Measurements from ENCODE around the gene CMTM1. TPM values are rescaled to one million over a fixed set of nuclear protein-coding genes. Genes with fewer than 3 reads are reported as not detected.
A peak's percentile ranks its signal among the peaks of the same experiment; 100 is the strongest.

Gene CMTM1
- total RNA-seq, 1 experiment from 2014 or later, result 2.6 TPM

GRCh38 chr16:66617010-66617434, 50.8 kb downstream of the CMTM1 start:
- no peak for DNase-seq
- H3K27ac ChIP-seq (ENCODE audit: insufficient read length, low read depth, low read length), result no peak overlapping the region
- peaks cover 37 to 71% (median 68%) of the 10 kb centered on the region in 3 experiments for H3K36me3 Mint-ChIP-seq (ENCODE audit: insufficient read depth in 1 of 3, low read depth in 3 of 3)

More at GRCh38 chr16:66617010-66617434, 50.8 kb downstream of the CMTM1 start:
- H3K18ac ChIP-seq (ENCODE audit: insufficient read length, low read depth, low read length), result no peak overlapping the region
- H4K8ac ChIP-seq (replicated peaks; ENCODE audit: insufficient read length, low read depth, low read length), result no peak overlapping the region
- WGBS (ENCODE audit: extremely low coverage, insufficient read length, low lambda C conversion rate), result no CpG with 5 or more reads among the region's 2 CpGs
- Mint-ChIP-seq H3K4me1 (peaks cover 43 to 45% of the 10 kb centered on the region in 2 experiments), H3K27me3 (ENCODE audit: low read depth) (no peaks in the 10 kb centered on the region), H3K9me3 (no peaks in the 10 kb centered on the region; a peak in 1 of 5 replicates), H3K4me3 (peak overlapping the region in 1 of 2 experiments; percentile 2; a peak in 1 of 5 replicates), H3K27ac (peak overlapping the region in 2 of 3 experiments; percentile 20 to 95; a peak in 3 of 7 replicates)
- no peaks in the 10 kb centered on the region for H3K79me1 ChIP-seq (ENCODE audit: insufficient read depth, low read depth, low read length, poor library complexity, severe bottlenecking)
- H2BK12ac ChIP-seq (ENCODE audit: insufficient read length, low read depth, low read length), result no peak overlapping the region
- no peak overlapping the region for H3T11ph ChIP-seq (ENCODE audit: low read length)
- no peak overlapping the region for H2AFZ ChIP-seq (ENCODE audit: low read length)
- H3K4me2 ChIP-seq (ENCODE audit: insufficient read depth, insufficient read length, low read length), result peak overlapping the region; percentile 5
- no peaks in the 10 kb centered on the region for H3K79me2 ChIP-seq (ENCODE audit: insufficient read depth, low read length)
- no peaks in the 10 kb centered on the region for H3K9me3 ChIP-seq (ENCODE audit: control insufficient read depth, low read depth, low read length)
- no peak overlapping the region for H4K91ac ChIP-seq (ENCODE audit: insufficient read length, low read depth, low read length)
- H2BK15ac ChIP-seq (ENCODE audit: low read depth, low read length), result no peak overlapping the region
- no peak overlapping the region for H2BK5ac ChIP-seq (ENCODE audit: insufficient read length, low read length)
- H3K4ac ChIP-seq (ENCODE audit: low read depth, low read length), result no peak overlapping the region
- H4K5ac ChIP-seq (ENCODE audit: insufficient read length, low read depth, low read length), result no peak overlapping the region
- TF ChIP-seq CTCF (conservative IDR thresholded peaks at IDR 0.05), result no peak
- no peak overlapping the region for H3K9ac ChIP-seq (ENCODE audit: extremely low read depth, insufficient read length, low read length)
- no peak overlapping the region for H2BK120ac ChIP-seq (ENCODE audit: low read depth, low read length, poor library complexity, severe bottlenecking)
- H3K23me2 ChIP-seq (ENCODE audit: insufficient read length, low read depth, low read length, poor library complexity, severe bottlenecking), result no peaks in the 10 kb centered on the region
- H3K4me1 ChIP-seq (ENCODE audit: insufficient read depth, low read length), result peaks cover 9% of the 10 kb centered on the region; the same call in 1 of the 2 replicates
- no peaks in the 10 kb centered on the region for H4K20me1 ChIP-seq (ENCODE audit: control insufficient read depth, insufficient read depth, insufficient read length)
- H2BK20ac ChIP-seq (ENCODE audit: low read depth, low read length, poor library complexity, severe bottlenecking), result no peak overlapping the region
- H3K56ac ChIP-seq (ENCODE audit: insufficient read length, low read depth, low read length), result no peak overlapping the region
- H3K27me3 ChIP-seq (ENCODE audit: insufficient read depth, low read length), result no peaks in the 10 kb centered on the region
- no peak overlapping the region for H3K14ac ChIP-seq (ENCODE audit: insufficient read depth, low read length)
- no peak overlapping the region for H3K23ac ChIP-seq (ENCODE audit: insufficient read length, low read depth, low read length)
- no peak overlapping the region for H2AK5ac ChIP-seq (ENCODE audit: insufficient read length, low read length)

Data from H9 (cell line).